ENCODE data around the gene PRKCI.
"Not testable (repeated sequence)": the region's sequence is repeated elsewhere in the genome, so short reads cannot be mapped to it uniquely, and the experiment has no call there.

Gene PRKCI

DNA sequence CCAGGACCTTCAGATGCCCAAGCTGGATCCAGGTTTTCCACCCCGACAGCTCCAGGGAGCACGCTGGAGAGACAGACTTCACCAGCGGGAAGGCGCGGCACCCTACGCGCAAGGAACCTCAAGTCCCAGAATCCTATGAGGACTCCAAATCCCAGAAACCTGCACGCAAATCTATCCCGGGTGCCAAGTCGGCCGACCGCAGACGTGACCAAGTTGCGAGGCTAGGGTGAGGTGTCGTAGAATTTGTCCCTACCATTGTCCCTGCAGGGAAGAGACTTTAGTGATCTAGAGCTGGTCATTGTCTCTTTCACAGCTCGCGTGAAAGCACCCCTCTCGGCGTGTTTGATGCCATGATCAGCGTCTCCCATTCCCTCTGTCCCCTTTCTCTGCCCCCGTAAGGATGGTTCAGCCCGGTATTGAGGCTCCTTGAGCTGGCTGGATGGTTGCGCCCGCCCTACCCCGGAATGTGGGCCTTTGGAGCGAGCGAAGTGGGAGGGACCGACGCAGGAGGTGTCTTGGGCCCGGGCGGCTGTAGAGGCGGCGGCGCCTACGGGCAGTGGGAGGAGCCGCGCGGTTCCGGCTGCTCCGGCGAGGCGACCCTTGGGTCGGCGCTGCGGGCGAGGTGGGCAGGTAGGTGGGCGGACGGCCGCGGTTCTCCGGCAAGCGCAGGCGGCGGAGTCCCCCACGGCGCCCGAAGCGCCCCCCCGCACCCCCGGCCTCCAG lies at the start of gene PRKCI:
Gene PRKCI, plus strand, starts transcription at position 501 of the 723 bp plus-strand sequence. CDS start 246 bp downstream, outside the sequence.
- H3K27ac ChIP-seq = peak within 1 kb of the TSS; percentile 86
- DNase-seq (ENCODE audit: low read depth, low spot score) = peak; percentile 87

DNA sequence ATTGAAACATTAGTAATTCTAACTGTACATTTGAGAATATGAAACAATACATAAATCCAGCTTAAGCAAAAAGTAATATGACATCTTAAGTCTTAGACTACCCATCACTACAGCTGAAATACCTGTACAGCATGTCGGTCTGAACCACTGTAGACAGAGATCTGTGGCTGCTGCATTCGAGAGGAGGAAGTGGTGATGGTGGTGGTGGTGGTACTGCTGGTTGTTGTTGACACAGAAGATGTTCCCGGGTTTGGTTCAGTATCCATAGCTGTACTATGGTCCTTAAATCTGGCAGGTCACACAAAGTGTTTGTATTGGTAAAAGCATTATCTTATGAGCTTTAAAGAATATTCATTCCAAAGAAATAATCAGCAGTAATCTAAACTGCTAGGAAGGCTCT lies 43.6 kb upstream of the PRKCI start:
- no peak overlapping the region for H3K27ac ChIP-seq
- DNase-seq (ENCODE audit: low read depth, low spot score) = no peak

DNA sequence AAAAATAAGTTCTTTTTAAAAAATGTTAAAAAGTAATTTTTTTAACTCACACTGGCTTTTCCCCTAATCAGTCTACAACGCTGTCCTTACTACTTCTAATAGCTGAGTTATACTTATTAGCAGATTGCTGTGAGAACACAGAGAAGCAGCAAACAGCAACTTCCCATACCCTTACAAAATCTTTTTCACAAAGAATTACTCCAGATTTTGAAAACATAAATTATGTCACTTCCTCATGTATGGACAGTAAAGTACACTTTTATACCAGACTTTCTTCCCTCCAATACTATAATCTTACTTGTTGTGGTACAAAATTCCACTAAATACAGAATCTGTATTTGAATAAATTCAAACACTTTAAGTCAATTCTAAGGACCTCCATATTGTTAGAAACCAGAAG lies 42.8 kb upstream of the PRKCI start:
- H3K27ac ChIP-seq = no peak overlapping the region
- no peak for DNase-seq (ENCODE audit: low read depth, low spot score)

DNA sequence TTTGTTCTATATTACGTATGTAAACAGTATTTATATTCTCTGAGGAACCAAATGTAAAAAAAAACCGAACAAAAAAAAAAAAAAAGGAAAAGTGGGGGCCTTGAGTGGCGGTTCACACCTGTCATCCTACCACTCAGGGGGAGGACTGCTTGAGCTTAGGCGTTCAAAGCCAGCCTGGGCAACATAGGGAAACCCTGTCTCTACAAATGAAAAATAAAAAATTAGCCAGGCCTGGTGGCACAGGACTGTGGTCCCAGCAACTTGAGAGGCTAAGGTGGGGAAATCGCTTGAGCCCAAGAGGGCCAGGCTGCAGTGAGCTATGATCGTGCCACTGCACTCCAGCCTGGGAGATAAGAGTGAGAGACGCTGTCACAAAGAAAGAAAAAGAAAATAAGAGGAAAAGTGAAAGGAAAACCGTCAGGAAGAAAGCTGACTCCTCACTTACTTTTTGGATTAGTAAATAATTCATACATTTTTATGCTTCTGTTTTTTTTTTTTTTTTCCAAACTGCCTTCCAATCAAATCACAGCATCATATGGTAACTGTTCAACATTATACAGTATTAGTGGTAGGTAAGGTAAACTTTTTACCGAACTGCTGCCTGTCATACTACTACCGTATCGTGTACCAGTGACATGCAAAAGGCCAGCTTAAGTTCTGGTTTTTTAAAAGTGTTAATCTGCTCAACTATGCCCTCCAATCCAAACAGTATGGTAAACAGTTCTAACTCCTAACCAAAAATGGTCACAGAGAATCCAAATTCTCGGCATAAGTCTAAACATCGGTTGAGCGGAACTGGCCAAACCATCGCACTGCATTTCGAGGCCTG lies 41.9 kb upstream of the PRKCI start:
- no peak for DNase-seq (ENCODE audit: low read depth, low spot score)

DNA sequence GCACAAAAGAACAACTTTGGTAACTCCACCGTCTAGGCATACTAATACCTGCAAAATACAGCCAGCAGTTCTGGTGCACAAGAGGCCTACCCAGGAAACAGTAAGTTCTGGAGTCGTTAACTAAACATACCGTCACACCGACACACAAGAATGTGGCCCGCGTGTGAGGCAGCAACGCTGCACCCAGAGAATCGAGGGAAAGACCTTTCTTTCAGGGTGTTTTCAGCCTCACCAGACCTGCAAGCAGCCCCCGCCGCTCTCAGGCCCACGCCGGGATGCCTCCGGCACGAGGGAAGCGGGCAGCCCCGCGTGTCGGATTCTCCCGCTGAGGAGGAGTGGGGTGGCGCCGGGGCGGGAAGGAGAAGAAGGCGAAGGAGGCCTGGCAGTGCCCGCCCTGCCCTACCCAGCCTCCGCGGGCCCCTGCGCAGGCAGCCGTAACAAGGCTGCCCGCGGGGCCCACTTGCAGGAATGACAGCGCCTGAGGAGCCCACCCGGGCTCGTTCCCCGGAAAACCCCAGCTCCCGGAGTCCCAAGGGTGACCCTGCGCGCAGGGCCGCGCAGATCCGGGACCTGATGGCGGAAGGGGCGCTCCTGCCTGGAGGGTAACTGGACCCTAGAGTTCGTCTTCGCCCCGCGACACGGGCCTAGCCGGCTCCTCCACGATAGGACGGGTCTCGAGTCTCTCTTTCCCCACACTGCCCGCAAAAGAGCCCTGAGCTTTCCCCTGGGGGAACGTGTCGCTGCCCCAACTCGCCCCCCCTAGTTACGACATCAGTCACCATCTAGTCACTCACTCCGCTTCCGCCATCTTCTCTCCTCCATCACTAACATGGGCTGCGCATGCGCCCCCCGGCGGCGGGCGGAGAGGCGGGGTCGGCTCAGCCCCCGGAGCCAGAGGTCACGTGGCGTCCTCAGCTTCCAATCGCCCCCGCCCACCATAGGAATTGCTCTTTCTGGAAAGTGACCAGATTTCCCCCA lies 41.0 kb upstream of the PRKCI start, which contains the start of gene PHC3:
Gene PHC3, minus strand, starts transcription at position 826 of the 978 bp plus-strand sequence. Its CDS starts 18 bp downstream, at position 808.
- peak within 1 kb of the TSS; percentile 83 for H3K27ac ChIP-seq
- peak; percentile 37 for DNase-seq (ENCODE audit: low read depth, low spot score)

More for the DNA sequence above, 41.9 kb upstream of the PRKCI start:
- peak overlapping the region; percentile 83 for H3K27ac ChIP-seq

DNA sequence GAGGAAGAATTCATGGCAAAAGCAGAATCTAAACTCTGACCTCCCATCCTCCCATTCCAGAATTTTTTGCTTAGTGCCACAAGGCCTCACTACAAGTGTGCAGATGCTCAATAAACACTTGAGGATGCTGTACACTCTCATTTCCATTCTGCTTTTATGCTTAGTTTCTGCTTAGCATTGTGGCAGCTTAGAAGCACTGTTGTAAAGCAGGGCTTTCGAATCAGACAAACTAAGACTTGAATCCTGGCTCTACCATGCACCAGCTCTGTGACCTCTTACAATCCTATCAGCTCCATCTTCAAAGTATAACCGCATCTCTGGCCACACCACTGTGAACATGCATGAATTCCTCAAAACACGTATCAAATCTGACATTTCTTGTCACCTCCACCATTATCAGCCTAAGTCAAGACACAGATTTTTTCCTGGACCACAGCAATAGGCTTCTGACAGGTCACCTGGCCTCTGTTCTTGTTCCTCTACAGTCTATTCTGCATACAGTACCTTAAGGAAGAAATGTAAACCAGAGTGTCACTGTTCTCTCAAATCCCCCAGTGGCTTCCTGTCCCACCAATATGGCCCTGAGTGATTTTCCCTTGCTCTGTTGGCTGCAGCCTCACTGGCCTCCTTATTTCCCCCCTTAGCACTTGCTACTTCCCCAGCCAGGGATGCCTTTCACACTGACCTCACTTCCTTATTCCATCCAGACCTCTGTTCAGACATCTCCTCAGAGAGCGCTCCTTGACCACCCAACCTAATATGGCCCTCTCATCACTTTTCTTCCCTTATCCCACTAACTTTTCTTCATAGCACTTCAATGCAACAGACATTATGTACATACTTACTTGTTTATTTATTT lies 32.6 kb upstream of the PRKCI start:
- no peak for DNase-seq (ENCODE audit: low read depth, low spot score)
- no peak overlapping the region for H3K27ac ChIP-seq

DNA sequence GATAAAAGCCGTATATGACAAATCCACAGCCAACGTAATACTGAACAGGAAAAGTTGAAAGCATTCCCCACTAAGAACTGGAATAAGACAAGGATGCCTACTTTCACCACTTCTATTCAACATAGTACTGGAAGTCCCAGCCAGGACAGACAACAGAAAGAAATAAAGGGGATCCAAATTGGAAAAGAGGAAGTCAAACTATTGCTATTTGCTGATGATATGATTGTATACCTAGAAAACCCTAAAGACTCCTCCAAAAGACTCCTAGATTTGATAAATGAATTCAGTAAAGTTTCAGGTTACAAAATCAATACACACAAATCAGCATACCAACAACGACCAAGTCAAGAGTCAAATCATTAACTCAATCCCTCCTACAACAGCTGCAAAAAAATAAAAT lies 26.5 kb upstream of the PRKCI start:
- DNase-seq (ENCODE audit: low read depth, low spot score); H3K27ac ChIP-seq: not testable (repeated sequence)

DNA sequence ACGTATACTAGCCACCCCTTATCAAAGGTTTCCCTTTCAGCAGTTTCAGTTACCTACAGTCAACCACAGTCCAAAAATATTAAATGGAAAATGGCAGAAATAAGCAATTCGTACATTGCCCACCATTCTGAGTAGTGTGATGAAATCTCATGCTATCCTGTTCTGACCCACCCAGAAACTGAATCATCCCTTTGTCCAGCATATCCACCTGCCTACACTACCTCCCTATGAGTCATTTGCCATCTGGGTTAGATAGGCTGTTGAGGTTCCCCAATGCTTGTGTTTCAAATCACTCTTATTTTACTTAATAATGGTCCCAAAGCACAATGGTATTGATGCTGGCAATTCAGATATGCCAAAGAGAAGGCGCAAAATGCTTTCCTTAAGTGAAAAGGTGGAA lies 25.4 kb upstream of the PRKCI start:
- peak; percentile 58 for DNase-seq (ENCODE audit: low read depth, low spot score)
- peak overlapping the region; percentile 48 for H3K27ac ChIP-seq

DNA sequence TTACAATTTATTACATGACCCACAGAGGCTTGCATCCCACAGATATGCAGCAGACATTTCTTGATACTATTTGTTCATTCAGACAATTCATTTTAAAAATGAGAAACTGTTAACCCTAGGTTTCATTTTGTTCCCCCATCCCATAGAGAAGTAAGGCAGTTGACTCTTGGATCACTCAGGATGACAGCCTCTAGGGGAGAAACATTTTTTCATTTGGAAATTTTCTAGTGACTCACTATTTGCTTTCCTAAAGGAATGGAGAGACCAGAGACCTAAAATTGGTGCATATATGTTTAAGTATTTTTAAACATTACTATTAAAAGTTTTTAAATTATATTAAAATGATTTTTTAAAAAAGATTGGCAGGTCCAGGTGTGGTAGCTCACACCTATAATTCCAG lies 21.2 kb upstream of the PRKCI start:
- H3K27ac ChIP-seq = no peak overlapping the region
- DNase-seq (ENCODE audit: low read depth, low spot score) = no peak

DNA sequence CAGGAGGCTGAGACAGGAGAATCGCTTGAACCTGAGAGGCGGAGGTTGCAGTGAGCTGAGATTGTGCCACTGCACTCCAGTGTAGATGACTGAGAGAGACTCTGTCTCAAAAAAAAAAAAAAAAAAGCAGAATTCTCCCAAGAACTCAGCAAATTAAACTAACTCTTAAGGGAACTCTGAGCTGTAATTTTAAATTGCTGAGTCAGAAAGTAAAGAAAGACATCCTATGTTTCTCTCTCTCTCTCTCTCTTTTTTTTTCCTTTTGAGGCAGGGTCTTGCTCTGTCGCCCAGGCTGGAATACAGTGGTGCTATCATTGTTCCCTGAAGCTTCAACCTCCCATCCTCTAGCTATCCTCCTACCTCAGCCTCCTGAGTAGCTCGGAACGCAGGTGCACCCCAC lies 20.7 kb upstream of the PRKCI start:
- no peak for DNase-seq (ENCODE audit: low read depth, low spot score)
- no peak overlapping the region for H3K27ac ChIP-seq

DNA sequence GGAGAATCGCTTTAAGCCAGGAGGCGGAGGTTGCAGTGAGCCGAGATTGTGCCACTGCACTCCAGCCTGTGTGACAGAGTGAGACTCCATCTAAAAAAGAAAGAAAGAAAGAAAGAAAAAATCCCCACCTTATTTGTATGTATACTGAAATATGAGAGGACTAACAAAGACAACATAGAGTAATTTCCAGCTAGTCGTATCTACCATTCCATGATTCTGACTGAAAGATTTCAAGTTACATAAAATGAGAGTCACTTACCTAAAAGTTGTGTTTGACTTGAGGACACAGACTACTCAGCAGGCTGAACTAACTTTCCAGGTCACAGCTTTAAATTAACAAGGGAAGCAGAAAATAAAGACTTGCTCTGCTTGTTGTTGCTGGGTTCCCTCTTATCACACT lies 18.8 kb upstream of the PRKCI start:
- no peak overlapping the region for H3K27ac ChIP-seq
- DNase-seq (ENCODE audit: low read depth, low spot score) = no peak

DNA sequence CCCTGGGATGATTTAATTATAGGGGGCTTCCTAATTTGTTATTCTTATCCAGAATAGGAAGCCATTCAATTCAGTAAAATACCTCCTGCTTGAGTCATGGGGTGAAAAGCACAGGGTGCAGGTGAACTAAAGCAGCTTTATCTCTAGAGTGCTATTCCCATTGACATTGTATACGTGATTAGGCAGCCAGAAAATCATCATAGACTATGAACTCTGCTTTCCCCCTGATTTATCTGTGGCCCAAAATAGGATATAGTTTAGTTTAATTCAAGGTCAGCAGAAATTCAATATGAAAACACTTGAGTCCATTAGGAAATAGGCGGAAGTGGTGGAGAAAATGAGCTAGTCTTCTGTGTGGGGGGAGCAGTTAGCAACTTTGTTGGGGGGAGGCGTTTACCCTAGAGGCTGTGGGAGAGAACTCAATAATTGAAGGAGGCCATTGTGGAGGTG lies 18.2 kb upstream of the PRKCI start:
- DNase-seq (ENCODE audit: low read depth, low spot score) = no peak
- no peak overlapping the region for H3K27ac ChIP-seq

DNA sequence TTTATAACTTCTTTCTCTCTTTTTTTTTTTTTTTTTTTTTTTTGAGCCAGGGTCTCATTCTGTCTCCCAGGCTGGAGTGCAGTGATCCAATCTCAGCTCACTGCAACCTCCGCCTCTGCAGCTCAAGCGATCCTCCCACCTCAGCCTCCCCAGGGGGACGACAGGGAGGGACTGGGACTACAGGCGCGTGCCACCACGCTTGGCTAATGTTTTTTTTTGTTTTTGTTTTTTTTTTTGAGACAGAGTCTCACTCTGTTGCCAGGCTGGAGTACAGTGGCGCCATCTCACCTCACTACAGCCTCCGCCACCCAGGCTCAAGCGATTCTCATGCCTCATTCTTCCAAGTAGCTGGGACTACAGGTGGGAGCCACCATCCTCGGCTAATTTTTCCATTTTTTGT lies 17.7 kb upstream of the PRKCI start:
- no peak for DNase-seq (ENCODE audit: low read depth, low spot score)
- no peak overlapping the region for H3K27ac ChIP-seq

DNA sequence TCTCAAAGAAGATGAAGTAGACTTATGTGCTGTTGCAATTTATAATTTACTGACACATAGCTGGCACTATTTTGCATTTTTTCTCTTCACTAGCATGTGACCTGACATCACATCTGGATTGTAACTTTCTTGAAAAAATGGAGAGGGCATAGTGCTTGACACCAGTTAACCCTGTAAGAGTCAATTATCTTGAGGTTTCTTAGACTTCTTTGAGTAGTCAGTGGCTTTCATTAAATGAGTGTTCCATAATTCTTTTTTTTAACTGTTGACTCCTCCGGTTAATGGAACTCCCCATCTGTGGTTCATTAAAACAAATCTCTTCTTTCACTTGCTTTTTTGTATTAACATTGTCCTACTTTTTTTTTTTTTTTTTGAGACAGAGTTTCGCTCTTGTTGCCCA lies 16.9 kb upstream of the PRKCI start:
- DNase-seq (ENCODE audit: low read depth, low spot score) = no peak
- H3K27ac ChIP-seq = no peak overlapping the region

DNA sequence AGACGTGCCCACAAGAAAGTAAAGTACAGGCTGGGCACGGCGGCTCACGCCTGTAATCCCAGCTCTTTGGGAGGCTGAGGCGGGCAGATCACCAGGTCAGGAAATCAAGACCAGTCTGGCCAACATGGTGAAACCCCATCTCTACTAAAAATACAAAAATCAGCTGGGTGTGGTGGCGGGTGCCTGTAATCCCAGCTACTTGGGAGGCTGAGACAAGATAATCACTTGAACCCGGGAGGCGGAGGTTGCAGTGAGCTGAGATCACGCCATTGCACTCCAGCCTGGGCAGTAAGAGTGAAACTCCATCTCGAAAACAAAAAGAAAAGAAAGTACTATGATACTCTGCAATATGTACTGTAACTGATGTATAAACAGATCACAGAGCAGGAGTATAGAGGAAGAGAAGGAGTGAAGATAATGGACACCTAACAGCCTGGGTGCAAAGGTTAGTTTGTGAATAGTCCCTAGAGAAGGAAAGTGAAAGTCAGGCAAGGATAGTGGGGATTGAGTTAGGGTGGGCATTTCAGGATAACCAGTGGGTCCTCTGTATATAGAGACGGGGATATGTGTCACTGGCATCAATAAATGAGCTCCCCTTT lies 16.0 kb upstream of the PRKCI start:
- not testable (repeated sequence) for DNase-seq (ENCODE audit: low read depth, low spot score); H3K27ac ChIP-seq

DNA sequence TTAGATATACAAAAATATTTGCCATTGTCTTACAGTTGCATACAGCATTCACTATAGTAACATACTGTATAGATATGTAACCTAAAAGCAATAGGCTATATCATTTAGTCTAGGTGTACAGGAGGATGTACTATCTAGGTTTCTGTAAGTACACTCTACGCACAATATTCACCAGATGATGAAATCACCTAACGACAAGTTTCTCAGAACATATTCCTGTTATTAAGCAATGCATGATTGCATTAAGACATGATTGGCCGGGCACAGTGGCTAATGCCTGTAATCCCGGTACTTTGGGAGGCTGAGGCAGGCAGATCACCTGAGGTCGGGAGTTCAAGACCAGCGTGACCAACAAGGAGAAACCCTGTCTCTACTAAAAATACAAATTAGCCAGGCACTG lies 14.5 kb upstream of the PRKCI start:
- H3K27ac ChIP-seq = no peak overlapping the region
- no peak for DNase-seq (ENCODE audit: low read depth, low spot score)

DNA sequence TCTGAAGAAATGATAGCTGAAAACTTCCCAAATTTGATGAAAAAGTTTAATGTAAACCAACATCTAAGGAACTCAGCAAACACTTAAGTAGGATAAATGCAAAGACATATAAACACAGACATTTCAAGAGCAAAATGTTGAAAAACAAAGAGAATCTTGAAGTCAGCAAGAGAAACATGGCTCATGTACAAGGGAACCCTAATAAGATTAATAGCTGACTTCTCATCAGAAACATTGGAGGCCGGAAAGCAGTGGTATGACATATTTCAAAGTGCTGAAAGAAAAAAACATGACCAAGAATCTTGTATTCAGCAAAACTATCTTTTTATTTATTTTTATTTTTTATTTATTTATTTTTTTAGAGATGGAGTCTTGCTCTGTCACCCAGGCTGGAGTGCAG lies 10.6 kb upstream of the PRKCI start:
- no peak for DNase-seq (ENCODE audit: low read depth, low spot score)
- H3K27ac ChIP-seq = no peak overlapping the region

DNA sequence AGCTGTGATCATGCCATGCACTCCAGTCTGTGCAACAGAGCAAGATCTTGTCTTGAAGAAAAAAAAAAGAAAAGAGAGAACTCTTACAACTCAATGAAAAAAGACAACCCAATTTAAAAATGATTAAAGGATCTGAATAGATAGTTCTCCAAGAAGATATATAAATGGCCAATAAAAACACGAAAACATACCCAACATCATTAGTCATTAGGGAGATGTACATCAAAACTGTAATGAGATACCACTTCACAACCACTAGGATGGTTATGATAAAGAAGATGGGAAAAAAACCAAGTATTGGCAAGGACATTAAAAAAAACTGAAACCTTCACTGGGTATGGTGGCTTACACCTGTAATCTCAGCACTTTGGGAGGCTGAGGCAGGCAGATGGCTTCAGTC lies 2.4 kb upstream of the PRKCI start:
- DNase-seq (ENCODE audit: low read depth, low spot score) = no peak
- H3K27ac ChIP-seq = no peak overlapping the region

DNA sequence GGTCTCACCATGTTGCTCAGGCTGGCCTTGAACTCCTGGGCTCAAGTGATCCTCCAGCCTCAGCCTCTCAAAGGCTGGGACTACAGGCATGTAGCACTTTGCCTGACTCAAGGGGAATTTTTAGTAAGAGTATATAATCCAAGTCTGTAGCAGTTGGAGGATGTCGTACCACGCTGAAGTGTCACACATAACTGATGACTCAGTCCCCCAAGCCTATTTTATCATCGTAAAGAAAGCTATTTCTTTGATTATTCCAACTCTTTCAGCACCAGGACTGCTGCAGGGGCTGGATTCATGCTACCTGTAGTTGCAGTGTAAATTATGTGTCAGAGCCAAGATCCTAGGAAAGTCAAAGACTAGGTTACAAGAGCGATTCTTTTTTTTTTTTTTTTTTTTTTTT lies 1.4 kb upstream of the PRKCI start:
- no peak for DNase-seq (ENCODE audit: low read depth, low spot score)
- H3K27ac ChIP-seq = peak overlapping the region; percentile 86

Data from epithelial cell of prostate (primary cell).